Mesothelial cell of epicardium (in vitro differentiated cells): ENCODE measurements around the gene SNCAIP. TPM values are rescaled to one million over a fixed set of nuclear protein-coding genes. Genes with fewer than 3 reads are reported as not detected.

ENCODE experiments used
- DNase-seq, 2 experiments: peaks; one replicate each; pipeline ENCODE4 v3.0.0; 2021; ENCODE audit warnings: low spot score in 2 of 2; ENCODE audit not compliant: unreplicated experiment in 2 of 2
- H3K27ac Mint-ChIP-seq: 2 replicates; pipeline ENCODE4 v1.8.0; 2021; ENCODE audit warnings: mixed read lengths
- H3K27me3 Mint-ChIP-seq: 2 replicates; pipeline ENCODE4 v1.8.0; 2021; ENCODE audit warnings: low read depth, mixed read lengths
- H3K36me3 Mint-ChIP-seq: 2 replicates; pipeline ENCODE4 v1.8.0; 2021; ENCODE audit warnings: mixed read lengths
- H3K4me1 Mint-ChIP-seq: 2 replicates; pipeline ENCODE4 v1.8.0; 2021; ENCODE audit warnings: mixed read lengths
- H3K4me3 Mint-ChIP-seq: 2 replicates; pipeline ENCODE4 v1.8.0; 2021; ENCODE audit warnings: mild to moderate bottlenecking, moderate library complexity, mixed read lengths
- H3K9me3 Mint-ChIP-seq: 2 replicates; pipeline ENCODE4 v1.8.0; 2021; ENCODE audit warnings: mixed read lengths
- total RNA-seq: library from RNA; stranded (reverse); gene quantifications from 3 replicates; pipeline ENCODE4 v1.2.1, GENCODE V29; 2021
- TF ChIP-seq, protein P1 (sequence below): fragments of 200-600 bp; sonication (generic); IDR thresholded peaks from one replicate; pipeline ENCODE4 v1.5.0; 2021; ENCODE audit warnings: antibody characterized with exemption; ENCODE audit not compliant: unreplicated experiment

The SNCAIP gene
- total RNA-seq, 1 donor from 2014 or later = 102 TPM

DNA sequence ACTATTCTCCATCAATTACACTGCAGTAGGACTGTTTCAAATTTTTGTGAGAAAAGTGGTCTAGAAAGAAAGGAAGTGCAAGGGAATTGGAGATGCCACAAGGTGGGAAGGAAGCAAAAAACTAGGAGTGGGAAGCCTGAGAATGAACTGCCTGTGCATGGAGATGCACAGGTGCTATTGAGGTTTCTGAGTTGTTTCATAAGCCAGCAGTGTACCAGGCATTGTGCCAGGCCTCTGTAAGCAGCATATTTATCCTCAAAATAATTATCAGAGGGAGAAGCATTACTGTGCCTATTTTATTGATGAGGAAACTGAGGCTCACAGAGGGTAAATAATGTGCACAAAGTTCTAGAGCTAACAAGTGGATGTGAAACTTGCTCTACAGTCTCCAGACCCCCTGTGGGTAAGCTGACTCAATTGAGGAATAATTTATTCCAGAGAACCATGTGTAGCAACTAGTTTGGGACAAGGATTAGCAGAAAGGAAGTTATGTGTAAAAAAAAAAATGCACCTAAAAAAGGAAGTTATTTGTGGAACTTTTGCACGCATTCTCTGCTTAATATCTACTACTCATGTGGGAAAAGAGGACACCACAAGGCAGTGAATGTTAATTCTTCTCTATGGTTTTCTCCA lies 96.7 kb downstream of the SNCAIP start:
- TF ChIP-seq, protein P1, sequence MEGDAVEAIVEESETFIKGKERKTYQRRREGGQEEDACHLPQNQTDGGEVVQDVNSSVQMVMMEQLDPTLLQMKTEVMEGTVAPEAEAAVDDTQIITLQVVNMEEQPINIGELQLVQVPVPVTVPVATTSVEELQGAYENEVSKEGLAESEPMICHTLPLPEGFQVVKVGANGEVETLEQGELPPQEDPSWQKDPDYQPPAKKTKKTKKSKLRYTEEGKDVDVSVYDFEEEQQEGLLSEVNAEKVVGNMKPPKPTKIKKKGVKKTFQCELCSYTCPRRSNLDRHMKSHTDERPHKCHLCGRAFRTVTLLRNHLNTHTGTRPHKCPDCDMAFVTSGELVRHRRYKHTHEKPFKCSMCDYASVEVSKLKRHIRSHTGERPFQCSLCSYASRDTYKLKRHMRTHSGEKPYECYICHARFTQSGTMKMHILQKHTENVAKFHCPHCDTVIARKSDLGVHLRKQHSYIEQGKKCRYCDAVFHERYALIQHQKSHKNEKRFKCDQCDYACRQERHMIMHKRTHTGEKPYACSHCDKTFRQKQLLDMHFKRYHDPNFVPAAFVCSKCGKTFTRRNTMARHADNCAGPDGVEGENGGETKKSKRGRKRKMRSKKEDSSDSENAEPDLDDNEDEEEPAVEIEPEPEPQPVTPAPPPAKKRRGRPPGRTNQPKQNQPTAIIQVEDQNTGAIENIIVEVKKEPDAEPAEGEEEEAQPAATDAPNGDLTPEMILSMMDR = no peak
- Mint-ChIP-seq H3K4me1 (peaks cover 41% of the 10 kb centered on the region), H3K36me3 (peaks cover 35% of the 10 kb centered on the region), H3K9me3 (no peaks in the 10 kb centered on the region), H3K27me3 (no peaks in the 10 kb centered on the region), H3K4me3 (no peak overlapping the region), H3K27ac (no peak overlapping the region)
- no peak for DNase-seq

DNA sequence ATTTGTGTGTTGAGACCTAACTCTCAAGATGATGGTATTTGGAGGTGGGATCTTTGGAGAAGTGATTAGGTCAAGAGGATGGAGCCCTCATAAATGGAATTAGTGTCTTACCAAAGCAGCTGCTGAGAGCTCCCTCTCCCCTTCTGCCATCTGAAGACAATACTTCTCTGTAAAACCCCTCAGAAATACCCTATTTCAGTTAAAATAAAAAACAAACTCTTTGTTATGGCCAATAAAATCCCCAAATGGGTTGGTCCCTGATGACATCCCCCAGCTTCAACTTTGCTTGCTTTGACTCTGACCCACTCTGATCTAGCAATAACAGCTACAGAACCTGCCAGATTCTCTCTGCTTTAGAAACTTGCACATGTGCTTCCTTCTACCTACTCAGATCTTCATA lies 100.9 kb downstream of the SNCAIP start:
- H3K27me3 Mint-ChIP-seq = no peaks in the 10 kb centered on the region
- TF ChIP-seq, protein P1 = no peak
- no peak overlapping the region for H3K4me3 Mint-ChIP-seq
- no peak overlapping the region for H3K27ac Mint-ChIP-seq
- DNase-seq = no peak
- H3K9me3 Mint-ChIP-seq = no peaks in the 10 kb centered on the region
- peaks cover 26% of the 10 kb centered on the region for H3K36me3 Mint-ChIP-seq
- peaks cover 42% of the 10 kb centered on the region for H3K4me1 Mint-ChIP-seq

DNA sequence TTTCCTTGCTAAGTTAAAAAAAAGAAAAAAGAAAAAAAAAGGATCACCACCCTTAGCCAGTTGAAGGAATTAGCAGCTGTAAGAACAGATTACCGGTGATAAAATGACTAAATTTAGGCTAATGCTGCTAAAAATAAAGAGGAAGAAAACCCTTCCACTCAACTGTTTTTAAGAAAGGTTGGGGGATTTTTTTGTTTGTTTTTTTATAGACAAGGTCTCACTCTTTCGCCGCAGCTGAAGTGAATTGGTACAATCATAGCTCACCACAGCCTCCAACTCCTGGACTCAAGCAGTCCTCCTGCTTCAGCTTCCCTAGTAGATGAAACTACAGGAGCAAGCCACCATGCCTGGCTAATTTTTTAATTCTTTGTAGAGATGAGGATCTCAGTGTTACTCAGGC lies 101.7 kb downstream of the SNCAIP start:
- peak overlapping the region; percentile 4 for H3K27ac Mint-ChIP-seq
- no peak for DNase-seq
- no peaks in the 10 kb centered on the region for H3K9me3 Mint-ChIP-seq
- H3K4me1 Mint-ChIP-seq = peaks cover 45% of the 10 kb centered on the region
- TF ChIP-seq, protein P1 = no peak
- no peak overlapping the region for H3K4me3 Mint-ChIP-seq
- peaks cover 26% of the 10 kb centered on the region for H3K36me3 Mint-ChIP-seq
- no peaks in the 10 kb centered on the region for H3K27me3 Mint-ChIP-seq

DNA sequence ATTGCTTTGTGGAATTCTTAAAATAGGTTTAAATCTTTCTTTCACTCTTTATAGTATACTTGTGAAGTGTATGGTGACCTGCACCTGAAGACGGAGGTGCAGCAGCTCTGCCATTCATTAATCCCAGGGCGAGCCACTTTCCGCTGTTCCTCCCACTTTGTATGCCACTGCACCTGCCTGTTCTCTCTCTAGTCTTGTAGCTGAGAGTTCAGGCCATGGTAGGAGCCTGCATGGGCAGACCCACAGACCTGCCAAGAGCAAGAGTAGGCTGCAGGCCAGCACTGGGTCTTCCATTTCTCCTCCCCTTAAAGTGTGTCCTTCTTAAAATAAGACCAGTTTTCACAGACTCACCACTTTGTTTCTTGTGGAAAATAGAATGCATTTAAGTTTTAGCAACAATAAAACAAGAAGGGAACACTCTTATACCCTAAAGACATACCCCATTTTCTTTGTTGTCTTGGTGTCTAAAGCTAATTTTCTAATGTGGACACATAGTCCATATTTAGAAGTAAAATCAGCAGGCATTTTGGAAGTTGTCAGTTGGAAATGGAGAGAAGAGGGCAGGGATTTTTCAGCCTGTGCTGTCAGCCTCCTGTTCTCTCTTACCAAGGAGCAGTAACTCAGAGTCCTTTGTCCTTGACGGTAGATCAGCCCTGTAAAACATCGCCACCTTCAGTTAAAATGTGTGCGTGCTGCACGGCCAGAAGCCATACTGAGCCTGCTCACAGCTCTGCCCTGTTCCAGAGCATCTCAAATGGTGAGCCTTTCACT lies 103.2 kb downstream of the SNCAIP start:
- H3K4me3 Mint-ChIP-seq = no peak overlapping the region
- peak overlapping the region; percentile 84 for H3K27ac Mint-ChIP-seq
- peak in 1 of 2 experiments; percentile 64 for DNase-seq

DNA sequence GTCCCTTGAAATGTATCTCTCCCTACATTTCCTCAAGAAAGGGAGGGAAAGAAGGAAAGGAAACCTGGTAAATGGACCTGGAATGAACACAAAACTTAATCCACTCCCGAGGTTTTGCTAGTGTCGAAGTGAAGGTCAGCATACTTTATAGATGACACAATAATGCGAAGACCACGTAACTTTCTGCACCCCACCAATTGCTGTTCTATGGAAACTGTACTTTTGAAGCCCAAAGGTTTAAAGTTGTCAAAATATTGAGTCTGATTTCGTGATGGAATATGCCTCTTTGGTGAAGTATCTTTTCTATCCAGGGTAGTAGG lies 103.7 kb downstream of the SNCAIP start:
- Mint-ChIP-seq H3K27ac (peak overlapping the region; percentile 11), H3K4me1 (peaks cover 55% of the 10 kb centered on the region), H3K4me3 (no peak overlapping the region), H3K36me3 (peaks cover 23% of the 10 kb centered on the region), H3K27me3 (no peaks in the 10 kb centered on the region), H3K9me3 (no peaks in the 10 kb centered on the region)
- DNase-seq = no peak
- TF ChIP-seq, protein P1 = no peak

More for the DNA sequence above, 103.2 kb downstream of the SNCAIP start:
- Mint-ChIP-seq H3K36me3 (peaks cover 24% of the 10 kb centered on the region), H3K27me3 (no peaks in the 10 kb centered on the region), H3K9me3 (no peaks in the 10 kb centered on the region), H3K4me1 (peaks cover 53% of the 10 kb centered on the region)
- TF ChIP-seq, protein P1 = peak; percentile 36
